RWPE1 (cell line): Measurements from ENCODE around the gene SPATA33.

Source experiments
- CTCF ChIA-PET: fragments of 350-600 bp; sonication (Branson Sonifier 250); formaldehyde crosslinking; extraction: SDS; loops from one replicate; lab custom pipeline; 2021; lab: Yijun Ruan, JAX
- POLR2A ChIA-PET: fragments of 400-600 bp; formaldehyde crosslinking; extraction: SDS; loops from one replicate; lab custom pipeline; 2020; ENCODE audit warnings: antibody characterized with exemption; ENCODE audit not compliant: low non-redundant PET; lab: Yijun Ruan, JAX
- DNase-seq: peaks from one replicate; pipeline ENCODE4 v3.0.0; 2012; ENCODE audit warnings: low spot score
- H3K27ac ChIP-seq: fragments of 450-650 bp; 2 replicates; pipeline ENCODE4 v1.5.1; 2017
- CTCF ChIP-seq: fragments of 450-650 bp; conservative IDR thresholded peaks from 2 replicates; pipeline ENCODE4 v1.5.1; 2017; ENCODE audit warnings: low read depth, mild to moderate bottlenecking

The SPATA33 gene

DNA sequence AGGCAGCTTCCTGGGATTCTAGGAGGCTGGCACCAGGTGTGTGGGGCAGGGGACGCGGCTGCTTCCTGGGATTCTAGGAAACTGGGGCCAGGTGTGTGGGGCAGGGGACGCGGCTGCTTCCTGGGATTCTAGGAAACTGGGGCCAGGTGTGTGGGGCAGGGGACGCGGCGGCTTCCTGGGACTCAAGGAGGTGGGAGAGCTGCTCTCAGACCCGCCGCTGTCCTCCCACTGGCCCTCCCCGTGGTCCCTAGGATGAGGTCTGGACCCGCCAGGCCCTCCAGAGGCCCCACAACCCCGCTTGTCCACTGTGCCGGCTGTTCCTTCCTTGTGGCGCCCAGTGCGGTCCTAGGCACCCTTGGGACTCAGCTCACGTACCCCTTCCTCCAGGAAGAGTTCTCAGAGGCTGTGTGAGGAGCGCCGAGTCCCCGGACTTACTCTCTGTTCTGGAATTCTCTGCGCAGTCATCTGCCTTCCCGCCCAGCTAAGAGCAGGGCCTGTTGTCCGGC lies 43.6 kb upstream of the SPATA33 start:
- TF ChIP-seq CTCF: no peak
- DNase-seq: no peak
- no peak overlapping the region for H3K27ac ChIP-seq
- ChIA-PET CTCF (interaction anchor here (0.5 to 0.7 kb wide), 2 partner anchors 55 to 214 kb away, joined by 3 to 5 read pairs; no protein-coding TSS in a partner anchor), POLR2A (no interaction called here)

GRCh38 chr16:89615176-89615575 lies 42.5 kb upstream of the SPATA33 start:
- no peak for DNase-seq
- ChIA-PET CTCF (interaction anchor here (0.6 to 1.5 kb wide), 10 partner anchors 11 to 156 kb away, joined by 4 to 10 read pairs (median 5); partner anchors contain the start of gene CPNE7), POLR2A (no interaction called here)
- H3K27ac ChIP-seq: no peak overlapping the region
- no peak for TF ChIP-seq CTCF

DNA sequence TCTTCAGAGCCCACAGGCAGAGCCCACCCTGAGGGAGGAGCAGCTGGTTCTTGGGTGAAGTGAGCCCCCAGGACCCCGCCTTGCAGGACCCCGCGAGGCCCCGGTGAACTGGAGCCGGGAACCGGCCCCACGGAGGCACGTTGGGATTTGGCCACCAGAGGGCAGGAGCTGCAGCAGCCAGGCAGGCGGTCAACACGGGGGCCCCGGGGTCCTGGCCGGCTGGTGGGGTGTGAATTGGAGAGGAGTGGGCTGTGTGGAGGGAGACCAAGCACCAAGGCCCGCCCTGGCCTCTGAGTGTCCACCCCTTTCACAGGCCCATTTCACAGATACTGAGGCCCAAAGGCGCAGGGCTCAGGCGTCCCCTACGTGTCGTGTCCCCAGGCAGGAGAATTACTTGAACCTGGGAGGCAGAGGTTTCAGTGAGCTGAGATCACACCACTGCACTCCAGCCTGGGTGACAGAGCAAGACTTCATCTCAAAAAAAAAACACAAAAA lies 42.0 kb upstream of the SPATA33 start:
- POLR2A ChIA-PET: no interaction called here
- DNase-seq: no peak
- peak; percentile 61 for TF ChIP-seq CTCF

DNA sequence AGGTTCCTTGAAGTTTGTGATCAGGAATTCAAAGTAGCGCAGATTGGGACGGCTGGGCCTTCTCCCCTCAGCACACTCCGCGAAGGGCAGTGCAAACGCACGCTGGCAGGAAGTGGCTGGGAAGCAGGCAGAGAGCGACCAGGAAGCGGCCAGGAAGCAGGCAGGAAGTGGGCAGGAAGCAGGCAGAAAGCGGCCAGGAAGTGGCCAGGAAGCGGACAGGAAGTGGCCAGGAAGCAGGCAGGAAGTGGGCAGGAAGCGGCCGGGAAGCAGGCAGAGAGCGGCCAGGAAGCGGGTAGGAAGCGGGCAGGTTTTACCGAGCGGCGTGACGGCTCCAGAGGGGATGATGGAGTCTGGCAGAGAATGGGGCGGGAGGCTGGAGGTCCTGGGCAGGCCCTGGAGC lies 41.0 kb upstream of the SPATA33 start:
- H3K27ac ChIP-seq: peak overlapping the region; percentile 61
- DNase-seq: no peak
- CTCF ChIA-PET: interaction anchor here (1.0 kb wide), 1 partner anchor 25 kb away, joined by 3 read pairs; no protein-coding TSS in a partner anchor
- TF ChIP-seq CTCF: no peak
- POLR2A ChIA-PET: no interaction called here

More for the DNA sequence above, 42.0 kb upstream of the SPATA33 start:
- CTCF ChIA-PET: interaction anchor here (0.6 to 1.5 kb wide), 11 partner anchors 11 to 786 kb away, joined by 3 to 10 read pairs (median 5); partner anchors contain the start of gene CPNE7
- no peak overlapping the region for H3K27ac ChIP-seq

- POLR2A ChIA-PET: no interaction called here
- no peak for TF ChIP-seq CTCF
- DNase-seq: no peak
- CTCF ChIA-PET: interaction anchor here (1.0 kb wide), 1 partner anchor 25 kb away, joined by 3 read pairs; no protein-coding TSS in a partner anchor
- peak overlapping the region; percentile 61 for H3K27ac ChIP-seq
Measured at GRCh38 chr16:89617036-89617435, 40.6 kb upstream of the SPATA33 start.

- ChIA-PET POLR2A (no interaction called here), CTCF (interaction anchor here (0.7 to 1.1 kb wide), 2 partner anchors 19 to 40 kb away, joined by 3 read pairs; no protein-coding TSS in a partner anchor)
- DNase-seq: no peak
- no peak for TF ChIP-seq CTCF
- peak overlapping the region; percentile 46 for H3K27ac ChIP-seq
Measured at GRCh38 chr16:89618109-89618998, 39.3 kb upstream of the SPATA33 start.
